Parathyroid adenoma (tissue), 2 donors: ENCODE data around the gene C17orf107.

Experiments
- H2AFZ ChIP-seq: fragments of 300-600 bp; sonication (generic); one replicate; pipeline ENCODE4 v1.7.0; 2017; ENCODE audit warnings: antibody characterized with exemption, mild to moderate bottlenecking
- H3K27ac ChIP-seq: fragments of 300-600 bp; sonication (generic); one replicate; pipeline ENCODE4 v1.7.0; 2017
- H3K27me3 ChIP-seq: fragments of 300-600 bp; sonication (generic); one replicate; pipeline ENCODE4 v1.7.0; 2017; ENCODE audit warnings: low read length; ENCODE audit not compliant: control insufficient read depth, insufficient read depth
- H3K36me3 ChIP-seq: fragments of 300-600 bp; sonication (generic); one replicate; pipeline ENCODE4 v1.7.0; 2017; ENCODE audit warnings: low read length; ENCODE audit not compliant: control insufficient read depth, insufficient read depth
- H3K4me1 ChIP-seq: fragments of 300-600 bp; sonication (generic); one replicate; pipeline ENCODE4 v1.7.0; 2017; ENCODE audit warnings: control low read depth
- H3K4me2 ChIP-seq: fragments of 300-600 bp; sonication (generic); one replicate; pipeline ENCODE4 v1.7.0; 2017; ENCODE audit warnings: low read length
- H3K4me3 ChIP-seq: fragments of 300-600 bp; sonication (generic); one replicate; pipeline ENCODE4 v1.7.0; 2017; ENCODE audit warnings: low read depth, low read length
- H3K79me2 ChIP-seq: fragments of 300-600 bp; sonication (generic); one replicate; pipeline ENCODE4 v1.7.0; 2017; ENCODE audit warnings: control low read depth
- H3K9ac ChIP-seq: fragments of 300-600 bp; sonication (generic); one replicate; pipeline ENCODE4 v1.7.0; 2017; ENCODE audit warnings: mild to moderate bottlenecking
- H3K9me3 ChIP-seq: fragments of 300-600 bp; sonication (generic); one replicate; pipeline ENCODE4 v1.7.0; 2017; ENCODE audit warnings: low read length; ENCODE audit not compliant: control insufficient read depth
- CTCF ChIP-seq: fragments of 300-600 bp; sonication (generic); IDR thresholded peaks from one replicate; pipeline ENCODE4 v1.7.0; 2017; ENCODE audit warnings: antibody characterized with exemption, mild to moderate bottlenecking
- donor health status: primary hyperparathyroidism.

The C17orf107 gene

GRCh38 chr17:4944163-4944553 lies 44.8 kb downstream of the C17orf107 start:
- peaks cover 15% of the 10 kb centered on the region for H3K4me1 ChIP-seq
- peaks cover 16% of the 10 kb centered on the region for H3K79me2 ChIP-seq
- H3K27ac ChIP-seq, result peak overlapping the region; percentile 16
- H3K9ac ChIP-seq, result no peak overlapping the region
- no peaks in the 10 kb centered on the region for H3K9me3 ChIP-seq
- no peaks in the 10 kb centered on the region for H3K27me3 ChIP-seq
- no peak overlapping the region for H3K4me3 ChIP-seq
- no peak overlapping the region for H3K4me2 ChIP-seq
- H2AFZ ChIP-seq, result no peak overlapping the region
- no peaks in the 10 kb centered on the region for H3K36me3 ChIP-seq
- TF ChIP-seq CTCF, result no peak

GRCh38 chr17:4944554-4945175 lies 45.3 kb downstream of the C17orf107 start:
- peaks cover 15% of the 10 kb centered on the region for H3K4me1 ChIP-seq
- no peak overlapping the region for H3K9ac ChIP-seq
- no peak overlapping the region for H3K4me3 ChIP-seq
- no peaks in the 10 kb centered on the region for H3K9me3 ChIP-seq
- TF ChIP-seq CTCF, result no peak
- no peak overlapping the region for H3K4me2 ChIP-seq
- no peaks in the 10 kb centered on the region for H3K27me3 ChIP-seq
- no peaks in the 10 kb centered on the region for H3K36me3 ChIP-seq
- peak overlapping the region; percentile 16 for H3K27ac ChIP-seq
- H2AFZ ChIP-seq, result no peak overlapping the region
- peaks cover 16% of the 10 kb centered on the region for H3K79me2 ChIP-seq

GRCh38 chr17:4945176-4945943 lies 46.0 kb downstream of the C17orf107 start:
- Histone ChIP-seq H3K4me2 (no peak overlapping the region), H3K36me3 (no peaks in the 10 kb centered on the region), H3K4me1 (peaks cover 18% of the 10 kb centered on the region), H3K79me2 (peaks cover 16% of the 10 kb centered on the region), H3K9me3 (no peaks in the 10 kb centered on the region), H2AFZ (no peak overlapping the region), H3K27ac (peak overlapping the region; percentile 16), H3K27me3 (no peaks in the 10 kb centered on the region), H3K4me3 (no peak overlapping the region), H3K9ac (no peak overlapping the region)
- no peak for TF ChIP-seq CTCF

GRCh38 chr17:4945944-4946280 lies 46.6 kb downstream of the C17orf107 start:
- Histone ChIP-seq H2AFZ (no peak overlapping the region), H3K79me2 (peaks cover 13% of the 10 kb centered on the region), H3K27me3 (no peaks in the 10 kb centered on the region), H3K4me1 (peaks cover 21% of the 10 kb centered on the region), H3K36me3 (no peaks in the 10 kb centered on the region), H3K9ac (no peak overlapping the region), H3K4me2 (no peak overlapping the region), H3K27ac (peak overlapping the region; percentile 92), H3K4me3 (no peak overlapping the region), H3K9me3 (no peaks in the 10 kb centered on the region)
- no peak for TF ChIP-seq CTCF
